Karpas-422 (cell line): ENCODE data around the gene CDC42SE2. TPM values are rescaled to one million over a fixed set of nuclear protein-coding genes. Genes with fewer than 3 reads are reported as not detected.
"Not testable (repeated sequence)": the region's sequence is repeated elsewhere in the genome, so short reads cannot be mapped to it uniquely, and the experiment has no call there.

Source experiments
- DNase-seq: peaks from one replicate; pipeline ENCODE4 v3.0.0-alpha.2; 2015
- H2AFZ ChIP-seq: fragments of 200-600 bp; sonication (generic); 2 replicates; pipeline ENCODE4 v1.6.1; 2014; ENCODE audit warnings: antibody characterized with exemption, low read length, mixed read lengths
- H3K27ac ChIP-seq: fragments of 200-600 bp; sonication (generic); 2 replicates; pipeline ENCODE4 v1.5.1; 2014; ENCODE audit warnings: mild to moderate bottlenecking, low read length, moderate library complexity
- H3K27me3 ChIP-seq: fragments of 200-600 bp; sonication (generic); 2 replicates; pipeline ENCODE4 v1.6.1; 2014; ENCODE audit warnings: low read length, mixed read lengths
- H3K36me3 ChIP-seq: fragments of 200-600 bp; sonication (generic); 2 replicates; pipeline ENCODE4 v1.6.1; 2014; ENCODE audit warnings: low read length, mixed read lengths; ENCODE audit not compliant: insufficient read depth
- H3K4me1 ChIP-seq: fragments of 200-600 bp; sonication (generic); 2 replicates; pipeline ENCODE4 v1.6.1; 2014; ENCODE audit warnings: mild to moderate bottlenecking, low read length, mixed read lengths
- H3K4me2 ChIP-seq: fragments of 200-600 bp; sonication (generic); 2 replicates; pipeline ENCODE4 v1.6.1; 2014; ENCODE audit warnings: low read length, low read depth, mild to moderate bottlenecking; ENCODE audit not compliant: poor library complexity, severe bottlenecking
- H3K4me3 ChIP-seq: fragments of 200-600 bp; sonication (generic); 2 replicates; pipeline ENCODE4 v1.5.1; 2014; ENCODE audit warnings: mild to moderate bottlenecking, antibody characterized with exemption, low read length, mixed read lengths
- H3K79me2 ChIP-seq: fragments of 200-600 bp; sonication (generic); 2 replicates; pipeline ENCODE4 v1.6.1; 2014; ENCODE audit warnings: mild to moderate bottlenecking, low read length, mixed read lengths
- H3K9ac ChIP-seq: fragments of 200-600 bp; sonication (generic); 2 replicates; pipeline ENCODE4 v1.6.0; 2014; ENCODE audit warnings: low read length
- H3K9me2 ChIP-seq: fragments of 200-600 bp; sonication (generic), shearing (Covaris generic); replicated peaks from 2 replicates; pipeline ENCODE4 v1.6.0; 2014; ENCODE audit warnings: mild to moderate bottlenecking, low read length, moderate library complexity; ENCODE audit not compliant: insufficient read depth
- H3K9me3 ChIP-seq: fragments of 300-700, 200-600 bp; sonication (generic); 2 replicates; pipeline ENCODE4 v1.6.1; 2014; ENCODE audit warnings: low read length, mixed read lengths
- H4K20me1 ChIP-seq: fragments of 200-600 bp; sonication (generic); 2 replicates; pipeline ENCODE4 v1.6.1; 2014; ENCODE audit warnings: mild to moderate bottlenecking, antibody characterized with exemption, low read length, low read depth; ENCODE audit not compliant: insufficient read depth
- total RNA-seq: library from RNA; depleted of rRNA; stranded (reverse); fragments of >200 nt; shearing (Covaris generic); gene quantifications from 2 replicates; pipeline ENCODE4 v1.2.3, GENCODE V29; 2014; ENCODE audit warnings: low replicate concordance

Gene CDC42SE2
- total RNA-seq, 1 experiment from 2014 or later = 143 TPM

DNA sequence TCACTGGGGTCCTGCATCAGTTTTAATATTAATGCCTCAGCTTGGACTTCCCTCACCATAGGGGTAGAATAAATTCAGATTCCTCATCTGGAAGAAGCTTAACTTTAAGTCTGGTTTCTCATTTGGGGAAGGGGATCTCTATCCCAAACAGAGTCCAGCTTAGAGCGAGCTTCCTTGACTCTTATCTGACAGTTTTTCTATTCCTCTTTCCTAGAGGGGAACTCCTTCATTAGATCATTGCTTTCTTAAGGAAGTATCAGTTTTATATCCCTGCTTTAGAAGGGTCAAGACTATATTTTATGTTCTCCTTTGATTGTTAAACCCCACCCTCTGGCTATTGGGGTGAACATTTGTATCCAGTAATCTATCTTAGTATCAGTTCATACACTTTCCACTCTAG is 24.2 kb upstream of the CDC42SE2 start:
- Histone ChIP-seq H3K36me3 (peaks cover 2% of the 10 kb centered on the region; the same call in 1 of the 2 replicates), H3K27ac (no peak overlapping the region), H2AFZ (no peak overlapping the region; the same call in 1 of the 2 replicates)

DNA sequence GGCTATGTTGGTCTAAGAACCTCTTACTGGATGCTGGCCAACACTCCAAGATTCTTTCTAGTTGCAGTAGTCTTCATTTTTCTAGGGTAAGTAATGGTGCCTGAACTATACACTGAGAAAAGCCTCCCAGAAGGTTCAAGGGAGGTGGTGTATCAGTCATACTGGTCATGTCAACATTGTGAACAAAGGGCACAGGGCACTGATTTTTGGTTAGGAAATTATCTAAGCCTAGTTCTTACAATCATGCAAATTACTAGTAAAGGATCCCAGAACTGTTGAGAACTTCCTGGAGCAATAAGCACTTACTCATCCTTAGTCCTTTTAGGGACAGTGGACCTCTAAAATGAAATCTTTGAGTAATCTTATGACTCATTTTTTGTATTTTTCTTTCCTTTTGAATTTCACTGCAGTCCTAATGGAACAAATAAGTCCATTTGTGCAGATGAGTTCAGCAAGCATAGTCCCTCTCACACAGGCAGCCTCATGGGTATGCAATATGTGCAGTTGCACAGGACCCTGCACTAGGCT is 21.1 kb upstream of the CDC42SE2 start:
- H3K9me2 ChIP-seq = no peaks in the 10 kb centered on the region
- H3K9ac ChIP-seq = no peak overlapping the region
- H3K4me2 ChIP-seq = no peak overlapping the region
- DNase-seq = no peak
- no peak overlapping the region for H3K4me3 ChIP-seq
- H2AFZ ChIP-seq = no peak overlapping the region
- peaks cover 12% of the 10 kb centered on the region for H3K4me1 ChIP-seq
- H3K79me2 ChIP-seq = 0 out of 2 replicates have a peak, but pooled peaks cover 10% of the 10 kb centered on the region
- no peaks in the 10 kb centered on the region for H3K27me3 ChIP-seq
- no peaks in the 10 kb centered on the region for H3K9me3 ChIP-seq
- H3K36me3 ChIP-seq = no peaks in the 10 kb centered on the region; the same call in 1 of the 2 replicates
- no peak overlapping the region for H3K27ac ChIP-seq
- no peaks in the 10 kb centered on the region for H4K20me1 ChIP-seq

More for the DNA sequence above, 24.2 kb upstream of the CDC42SE2 start:
- DNase-seq = no peak
- Histone ChIP-seq H3K4me1 (peaks cover 17% of the 10 kb centered on the region), H3K9me2 (no peaks in the 10 kb centered on the region), H3K9ac (no peak overlapping the region), H3K9me3 (no peaks in the 10 kb centered on the region), H3K27me3 (no peaks in the 10 kb centered on the region), H3K79me2 (peaks cover 27% of the 10 kb centered on the region), H4K20me1 (no peaks in the 10 kb centered on the region), H3K4me2 (no peak overlapping the region), H3K4me3 (no peak overlapping the region)

DNA sequence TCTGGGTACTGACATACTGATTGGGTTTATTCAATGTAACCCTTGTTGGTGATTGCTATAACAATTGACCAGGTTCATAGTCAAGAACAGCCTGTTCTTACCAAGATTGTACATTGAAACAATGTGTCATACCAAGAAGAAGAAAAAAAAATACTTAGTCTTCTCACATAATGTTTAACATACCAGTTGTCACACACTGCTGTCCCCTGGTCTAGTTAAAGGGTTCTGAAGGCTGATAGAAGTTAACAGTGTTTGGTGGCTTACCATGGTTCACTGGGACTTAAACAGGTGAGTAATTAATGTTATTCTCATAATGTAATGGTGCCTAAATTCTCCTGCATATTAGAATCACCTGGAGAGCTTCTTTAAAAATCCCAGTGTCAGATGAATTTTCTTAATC is 18.5 kb upstream of the CDC42SE2 start:
- no peak for DNase-seq
- Histone ChIP-seq H3K4me1 (peaks cover 29% of the 10 kb centered on the region), H3K4me2 (no peak overlapping the region), H3K79me2 (peaks cover 8% of the 10 kb centered on the region; the same call in 1 of the 2 replicates), H3K27ac (no peak overlapping the region; the same call in 1 of the 2 replicates), H3K36me3 (no peaks in the 10 kb centered on the region), H3K4me3 (no peak overlapping the region), H4K20me1 (no peaks in the 10 kb centered on the region), H3K9me2 (no peaks in the 10 kb centered on the region), H2AFZ (no peak overlapping the region), H3K9me3 (no peaks in the 10 kb centered on the region), H3K9ac (no peak overlapping the region), H3K27me3 (no peaks in the 10 kb centered on the region)

DNA sequence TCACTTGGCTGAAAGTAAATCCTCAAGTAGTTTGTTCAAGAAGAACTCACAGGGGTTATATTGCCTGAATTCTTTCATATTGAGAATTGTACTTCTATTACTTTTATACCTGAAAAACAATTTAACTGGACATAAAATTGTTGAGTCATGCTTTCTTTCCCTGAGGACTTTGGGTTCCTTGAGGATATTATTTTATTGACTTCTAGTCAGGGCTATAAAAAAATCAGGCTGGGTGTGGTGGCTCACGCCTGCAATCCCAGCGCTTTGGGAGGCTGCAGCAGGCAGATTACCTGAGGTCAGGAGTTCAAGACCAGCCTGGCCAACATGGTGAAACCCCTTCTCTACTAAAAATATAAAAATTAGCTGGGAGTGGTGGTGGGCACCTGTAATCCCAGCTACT is 17.9 kb upstream of the CDC42SE2 start:
- Histone ChIP-seq H3K4me1 (peaks cover 35% of the 10 kb centered on the region), H4K20me1 (no peaks in the 10 kb centered on the region), H3K4me2 (no peak overlapping the region), H2AFZ (no peak overlapping the region), H3K27ac (no peak overlapping the region), H3K9me2 (no peaks in the 10 kb centered on the region), H3K9me3 (no peaks in the 10 kb centered on the region), H3K36me3 (no peaks in the 10 kb centered on the region), H3K79me2 (peaks cover 8% of the 10 kb centered on the region; the same call in 1 of the 2 replicates), H3K27me3 (no peaks in the 10 kb centered on the region), H3K9ac (no peak overlapping the region), H3K4me3 (no peak overlapping the region)
- no peak for DNase-seq

DNA sequence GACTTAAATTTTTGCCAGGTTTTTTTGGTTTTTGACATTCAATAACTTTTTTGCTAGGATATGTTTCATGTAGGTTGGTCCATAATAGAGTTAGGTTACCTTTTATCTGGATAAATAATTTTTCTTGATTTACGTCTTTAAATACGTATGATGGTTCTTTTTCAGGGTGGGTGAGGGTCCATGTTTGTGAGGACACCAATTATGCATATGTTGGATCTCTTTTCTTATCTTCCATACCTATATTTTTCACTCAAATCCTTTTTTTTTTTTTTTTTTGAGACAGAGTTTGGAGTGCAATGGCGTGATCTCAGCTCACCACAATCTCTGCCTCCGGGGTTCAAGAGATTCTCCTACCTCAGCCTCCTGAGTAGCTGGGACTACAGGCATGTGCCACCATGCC is 17.3 kb upstream of the CDC42SE2 start:
- Histone ChIP-seq H3K27me3 (no peaks in the 10 kb centered on the region), H4K20me1 (no peaks in the 10 kb centered on the region), H3K9ac (no peak overlapping the region), H3K36me3 (no peaks in the 10 kb centered on the region), H2AFZ (no peak overlapping the region), H3K4me1 (peaks cover 40% of the 10 kb centered on the region), H3K79me2 (peaks cover 7% of the 10 kb centered on the region; the same call in 1 of the 2 replicates), H3K4me2 (no peak overlapping the region), H3K4me3 (no peak overlapping the region), H3K9me3 (no peaks in the 10 kb centered on the region), H3K9me2 (no peaks in the 10 kb centered on the region), H3K27ac (no peak overlapping the region)
- no peak for DNase-seq

DNA sequence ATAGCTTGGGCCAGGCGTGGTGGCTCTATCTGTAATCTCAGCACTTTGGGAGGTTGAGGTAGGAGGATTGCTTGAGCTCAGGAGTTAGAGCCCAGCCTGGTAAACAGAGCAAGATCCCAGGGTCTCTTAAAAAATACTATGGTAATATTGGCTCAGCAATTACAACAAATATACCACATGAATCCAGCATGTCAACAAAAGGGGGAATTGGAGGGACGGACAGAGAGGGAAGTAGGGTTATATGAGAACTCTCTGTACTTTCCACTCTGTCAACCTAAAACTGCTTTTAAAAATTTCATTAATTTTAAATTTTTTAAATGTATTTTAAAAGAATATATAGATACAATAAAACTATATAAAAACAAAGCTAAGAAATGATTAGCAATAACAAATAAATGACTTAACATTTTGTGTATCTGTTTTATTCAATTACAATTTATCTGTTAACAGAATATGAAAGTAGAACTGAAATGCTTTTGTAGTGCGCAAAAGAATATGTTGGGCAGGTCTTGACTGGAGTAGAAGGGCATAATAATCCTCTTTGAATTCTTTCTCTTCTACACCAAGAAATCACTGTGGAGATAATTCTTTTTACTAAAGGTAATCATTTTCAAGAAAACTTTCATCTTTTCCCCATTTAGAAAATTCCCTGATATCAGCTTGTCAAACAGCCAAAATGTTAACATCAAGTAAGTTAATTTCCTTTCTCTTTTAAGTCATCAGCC is 12.9 kb upstream of the CDC42SE2 start:
- Histone ChIP-seq H3K27me3 (no peaks in the 10 kb centered on the region), H3K27ac (peak overlapping the region; percentile 79), H2AFZ (peak overlapping the region; percentile 46), H3K4me2 (peak overlapping the region; percentile 45), H3K9me3 (no peaks in the 10 kb centered on the region), H3K9ac (0 out of 2 replicates have a peak overlapping the region, but pooled peaks have one; percentile 30), H3K4me1 (peaks cover 61% of the 10 kb centered on the region), H3K9me2 (no peaks in the 10 kb centered on the region), H3K4me3 (no peak overlapping the region; the same call in 1 of the 2 replicates), H3K79me2 (peaks cover 25% of the 10 kb centered on the region), H4K20me1 (no peaks in the 10 kb centered on the region), H3K36me3 (no peaks in the 10 kb centered on the region; the same call in 1 of the 2 replicates)
- DNase-seq = peak; percentile 58

DNA sequence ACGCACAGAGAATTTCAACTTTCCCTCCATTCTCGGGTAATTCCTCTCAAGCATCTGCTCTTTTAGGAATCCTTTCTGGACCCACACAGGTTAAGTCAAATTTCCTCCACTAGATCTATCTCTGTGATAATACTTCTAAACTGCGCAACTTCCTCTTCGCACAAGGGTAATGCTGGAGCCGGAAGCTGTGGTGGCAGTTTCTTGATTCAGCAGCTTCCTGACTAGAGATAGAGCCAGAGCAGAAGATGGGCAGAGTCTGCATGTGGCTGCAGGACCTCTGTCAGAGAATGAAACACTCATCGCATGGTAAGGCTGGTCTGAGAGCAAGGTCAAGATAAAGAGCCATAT is 11.1 kb upstream of the CDC42SE2 start:
- no peaks in the 10 kb centered on the region for H4K20me1 ChIP-seq
- H3K79me2 ChIP-seq = peaks cover 36% of the 10 kb centered on the region
- H2AFZ ChIP-seq = no peak overlapping the region
- peak overlapping the region; percentile 79 for H3K9ac ChIP-seq
- H3K36me3 ChIP-seq = peaks cover 7% of the 10 kb centered on the region; the same call in 1 of the 2 replicates
- peaks cover 75% of the 10 kb centered on the region for H3K4me1 ChIP-seq
- no peaks in the 10 kb centered on the region for H3K9me3 ChIP-seq
- H3K4me3 ChIP-seq = peak overlapping the region; percentile 77
- peak overlapping the region; percentile 79 for H3K27ac ChIP-seq
- no peaks in the 10 kb centered on the region for H3K27me3 ChIP-seq
- peak overlapping the region; percentile 82 for H3K4me2 ChIP-seq
- DNase-seq = peak; percentile 93
- H3K9me2 ChIP-seq = no peaks in the 10 kb centered on the region

DNA sequence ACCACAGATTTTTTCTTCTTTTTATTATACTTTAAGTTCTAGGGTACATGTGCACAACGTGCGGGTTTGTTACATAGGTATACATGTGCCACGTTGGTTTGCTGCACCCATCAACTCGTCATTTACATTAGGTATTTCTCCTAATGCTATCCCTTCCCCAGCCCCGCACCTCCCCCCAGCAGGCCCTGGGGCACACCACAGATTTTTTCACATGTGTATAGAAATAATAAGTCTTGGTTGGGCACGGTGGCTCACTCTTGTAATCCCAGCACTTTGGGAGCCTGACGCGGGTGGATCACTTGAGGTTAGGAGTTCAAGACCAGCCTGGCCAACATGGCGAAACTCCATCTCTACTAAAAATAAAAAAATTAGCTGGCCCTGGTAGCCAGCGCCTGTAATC is 9.8 kb upstream of the CDC42SE2 start:
- H3K27me3 ChIP-seq, DNase-seq, H3K9me2 ChIP-seq, H4K20me1 ChIP-seq, H2AFZ ChIP-seq, H3K27ac ChIP-seq, H3K9ac ChIP-seq, H3K9me3 ChIP-seq: not testable (repeated sequence)
- Histone ChIP-seq H3K79me2 (peaks cover 43% of the 10 kb centered on the region), H3K4me2 (peak overlapping the region; percentile 82), H3K4me1 (peaks cover 78% of the 10 kb centered on the region), H3K4me3 (peak overlapping the region; percentile 77; the same call in 1 of the 2 replicates), H3K36me3 (peaks cover 13% of the 10 kb centered on the region; the same call in 1 of the 2 replicates)
